HepG2 (cell line): Measurements from ENCODE around the gene HYCC1. TPM values are rescaled to one million over a fixed set of nuclear protein-coding genes. Genes with fewer than 3 reads are reported as not detected.

Experiments
- ATAC-seq: fragments of 200-7000 bp; cut with Tn5 transposase; 3 replicates; pipeline ENCODE4 v1.9.1; 2020; ENCODE audit warnings: mild to moderate bottlenecking, moderate library complexity
- BruUV-seq: library from RNA; stranded (reverse); fragments of 400-500 nt; replicated peaks from 2 replicates; lab custom pipeline; 2021; lab: Mats Ljungman, UMichigan
- CTCF ChIA-PET: fragments of 300-600 bp; formaldehyde crosslinking; extraction: SDS; loops from one replicate; lab custom pipeline; 2021; ENCODE audit warnings: low total read pairs, inconsistent platforms, low intra/inter-chr PET ratio; lab: Yijun Ruan, JAX
- POLR2A ChIA-PET: fragments of 350-600 bp; sonication (Branson Sonifier 250); formaldehyde crosslinking; loops from one replicate; lab custom pipeline; 2020; ENCODE audit warnings: antibody characterized with exemption, inconsistent platforms; lab: Yijun Ruan, JAX
- DNase-seq: peaks from one replicate; pipeline ENCODE4 v3.0.0-alpha.2; 2015; ENCODE audit warnings: low spot score
- FAIRE-seq: peaks from 3 replicates; lab custom pipeline; 2011; peaks lifted over from hg19 to GRCh38; lab: Jason Lieb, UNC
- H2AFZ ChIP-seq: one replicate; pipeline ENCODE4 v1.6.1; 2011; ENCODE audit warnings: low read length, inconsistent platforms
- H3K27ac ChIP-seq: fragments of 300-600 bp; 3 replicates; pipeline ENCODE4 v1.8.0; 2011; ENCODE audit warnings: mixed run types, mild to moderate bottlenecking, mixed read lengths, low read length, inconsistent platforms; ENCODE audit not compliant: insufficient read depth; ENCODE audit errors: extremely low read length
- H3K27me3 ChIP-seq, 2 experiments: fragments of 200-600 bp in 1 of 2; 2 replicates in 1 of 2; 3 replicates in 1 of 2; pipeline versions ENCODE4 v1.6.0 to v1.8.0; 2011; ENCODE audit warnings: low read length in 2 of 2, mild to moderate bottlenecking in 2 of 2, moderate library complexity in 2 of 2, inconsistent platforms in 1 of 2; ENCODE audit not compliant: insufficient read depth in 2 of 2, control insufficient read depth in 1 of 2
- H3K36me3 ChIP-seq, 2 experiments: fragments of 200-600 bp in 1 of 2; replicated peaks in 1 of 2; 2 replicates in 1 of 2; 3 replicates in 1 of 2; pipeline versions ENCODE4 v1.5.1 to v1.8.0; 2011; ENCODE audit warnings: low read length in 2 of 2, inconsistent platforms in 1 of 2; ENCODE audit not compliant: insufficient read depth in 2 of 2, control insufficient read depth in 1 of 2
- H3K4me1 ChIP-seq: 2 replicates; pipeline ENCODE4 v1.5.1; 2012; ENCODE audit warnings: low read length, inconsistent platforms; ENCODE audit not compliant: insufficient read depth
- H3K4me2 ChIP-seq: 2 replicates; pipeline ENCODE4 v1.6.0; 2011; ENCODE audit warnings: low read depth, low read length, inconsistent platforms
- H3K4me3 ChIP-seq, 3 experiments: fragments of 200-600 bp in 1 of 3; sonication (generic), shearing (Covaris generic) in 1 of 3; replicated peaks in 1 of 3; 2 replicates each; pipeline ENCODE4 v1.5.1; 2011 to 2016; ENCODE audit warnings: low read length in 3 of 3, inconsistent platforms in 2 of 3, low read depth in 2 of 3, mild to moderate bottlenecking in 2 of 3, control low read depth in 1 of 3, mixed read lengths in 1 of 3; ENCODE audit not compliant: insufficient read depth in 1 of 3
- H3K79me2 ChIP-seq: one replicate; pipeline ENCODE4 v1.6.1; 2011; ENCODE audit warnings: low read length, inconsistent platforms; ENCODE audit not compliant: insufficient read depth
- H3K9ac ChIP-seq: 2 replicates; pipeline ENCODE4 v1.6.0; 2011; ENCODE audit warnings: mild to moderate bottlenecking, low read depth, low read length, inconsistent platforms; ENCODE audit not compliant: insufficient read depth
- H3K9me3 ChIP-seq: 2 replicates; pipeline ENCODE4 v1.5.1; 2012; ENCODE audit warnings: mild to moderate bottlenecking, low read length
- H4K20me1 ChIP-seq: 2 replicates; pipeline ENCODE4 v1.6.0; 2011; ENCODE audit warnings: inconsistent platforms, mild to moderate bottlenecking, low read length, moderate library complexity; ENCODE audit not compliant: insufficient read depth
- CCDC6 ChIP-seq: sonication (generic); formaldehyde crosslinking; IDR thresholded peaks from 2 replicates; pipeline ENCODE4 v1.8.1; 2022; ENCODE audit warnings: mild to moderate bottlenecking, missing genetic modification reagents, moderate library complexity
- MED1 ChIP-seq: sonication (generic); formaldehyde crosslinking; IDR thresholded peaks from 2 replicates; pipeline ENCODE4 v1.4.0; 2020; ENCODE audit warnings: missing genetic modification reagents
- MLLT10 ChIP-seq: sonication (generic); formaldehyde crosslinking; IDR thresholded peaks from 2 replicates; pipeline ENCODE4 v1.4.0; 2020; ENCODE audit warnings: missing genetic modification reagents
- NBN ChIP-seq: fragments of 450-650 bp; conservative IDR thresholded peaks from 2 replicates; pipeline ENCODE4 v1.6.1; 2017
- PLRG1 ChIP-seq: fragments of 450-650 bp; conservative IDR thresholded peaks from 2 replicates; pipeline ENCODE4 v1.6.1; 2016
- POLR2G ChIP-seq: fragments of 200-400 bp; formaldehyde crosslinking; IDR thresholded peaks from 2 replicates; pipeline ENCODE4 v1.6.1; 2018; ENCODE audit warnings: mild to moderate bottlenecking, low read depth, low read length, moderate library complexity
- ZNF558 ChIP-seq: sonication (generic); formaldehyde crosslinking; IDR thresholded peaks from 2 replicates; pipeline ENCODE4 v1.9.0; 2022; ENCODE audit warnings: mild to moderate bottlenecking, missing genetic modification reagents, borderline replicate concordance
- ZNF75D ChIP-seq: sonication (generic); formaldehyde crosslinking; IDR thresholded peaks from 2 replicates; pipeline ENCODE4 v1.8.1; 2023; ENCODE audit warnings: missing genetic modification reagents, mild to moderate bottlenecking, borderline replicate concordance
- ZNF879 ChIP-seq: sonication (generic); formaldehyde crosslinking; IDR thresholded peaks from 2 replicates; pipeline ENCODE4 v1.8.1; 2023; ENCODE audit warnings: missing genetic modification reagents
- WGBS: methylation state at CpG from one replicate; pipeline ENCODE4 v1.1.6; 2017; ENCODE audit warnings: low lambda C conversion rate; 5-methylcytosine and 5-hydroxymethylcytosine counted together
- in situ Hi-C: cut with HindIII; loops from 2 replicates; pipeline ENCODE4 v1.10.0; 2017; ENCODE audit warnings: low pct_unique_long_range_greater_than_20kb; ENCODE audit not compliant: extremely low pct_ligation_motif_present
- intact Hi-C: fragments of 100-400 bp; cut with micrococcal nuclease; formaldehyde crosslinking; loops from one replicate; pipeline ENCODE4 v1.10.0; 2022; ENCODE audit not compliant: unreplicated experiment
- polyA plus RNA-seq, 8 experiments: library from polyadenylated mRNA; depleted of rRNA in 3 of 8; stranded (reverse) in 7 of 8; unstranded in 1 of 8; fragments of >200 nt; fragmentation: Illumina TruSeq in 4 of 8; extraction: Trizol in 4 of 8; gene quantifications; 2 replicates each; pipeline versions ENCODE4 v1.2.1 to v1.2.3, GENCODE V29; 2011 to 2016; ENCODE audit warnings: low read depth in 4 of 8, missing spikeins in 1 of 8, mixed read lengths in 1 of 8; ENCODE audit not compliant: insufficient read depth in 1 of 8
- total RNA-seq, 5 experiments: library from RNA; depleted of rRNA; stranded (reverse); fragments of >200 nt; fragmentation: Illumina TruSeq; extraction: Trizol; gene quantifications; 2 replicates each; pipeline ENCODE4 v1.2.3, GENCODE V29; 2016; ENCODE audit warnings: low read depth in 1 of 5
- TF ChIP-seq, protein P1 (sequence below): sonication (generic); formaldehyde crosslinking; IDR thresholded peaks from 2 replicates; pipeline ENCODE4 v1.4.0; 2020; ENCODE audit warnings: low read depth, mild to moderate bottlenecking, missing genetic modification reagents
- TF ChIP-seq, protein P2 (sequence below): sonication (generic); formaldehyde crosslinking; IDR thresholded peaks from 2 replicates; pipeline ENCODE4 v1.4.0; 2020; ENCODE audit warnings: missing genetic modification reagents
- TF ChIP-seq, protein P3 (sequence below): sonication (generic); formaldehyde crosslinking; IDR thresholded peaks from 2 replicates; pipeline ENCODE4 v1.8.0; 2023; ENCODE audit warnings: mild to moderate bottlenecking, missing genetic modification reagents

Gene HYCC1
- total and polyA plus RNA-seq, 2 of the 13 experiments (the other 11 are each of a cell fraction or from before 2014, with no cell fraction given) = 9.5 to 41.8 TPM

DNA sequence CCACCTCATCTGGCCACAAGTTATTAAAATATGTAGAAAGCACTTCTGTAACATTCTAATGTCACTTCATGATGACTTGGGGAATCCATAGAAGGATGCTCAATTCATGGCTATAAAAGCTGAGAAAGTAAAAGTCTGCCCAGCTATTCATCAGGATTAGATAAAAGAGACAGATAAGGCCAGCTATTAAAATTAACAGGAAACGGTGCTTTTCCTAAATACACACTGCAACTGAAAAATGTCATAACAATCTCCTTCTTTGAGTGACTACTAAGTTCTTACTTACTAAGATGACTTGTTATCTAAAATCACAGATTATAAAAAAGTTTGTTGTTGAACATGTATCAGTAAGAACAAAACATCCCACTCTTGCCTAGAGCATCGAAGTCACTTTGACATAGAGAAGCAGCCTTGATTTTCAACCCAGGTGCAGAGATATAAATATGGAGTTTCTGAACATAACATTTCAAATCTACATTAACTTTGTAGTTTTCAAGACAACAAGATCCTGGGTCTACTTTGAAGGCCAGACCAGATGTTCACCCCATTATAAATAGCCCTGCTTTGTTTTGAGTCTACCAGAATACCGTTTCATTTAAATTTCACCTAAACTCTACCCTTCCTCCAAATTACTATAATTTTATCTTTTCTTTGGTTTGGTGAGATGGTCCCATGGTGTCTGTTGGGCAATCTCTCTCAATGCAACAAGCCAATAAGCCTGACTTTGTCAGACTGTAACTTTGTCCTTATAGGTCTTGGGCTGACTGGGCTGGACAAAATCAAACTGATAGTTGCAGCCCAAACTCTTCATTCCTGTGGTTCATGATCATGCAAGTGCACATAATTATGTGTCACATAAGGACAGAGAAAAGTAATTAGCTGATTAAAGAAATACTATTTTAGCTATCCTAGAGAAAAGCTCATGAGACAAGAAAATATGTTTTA is 24.0 kb downstream of the HYCC1 start:
- Histone ChIP-seq H2AFZ (no peak overlapping the region), H3K36me3 (no peaks in the 10 kb centered on the region; a peak in 1 of 5 replicates), H3K4me1 (no peaks in the 10 kb centered on the region), H3K27ac (no peak overlapping the region), H3K27me3 (no peaks in the 10 kb centered on the region), H3K9me3 (no peaks in the 10 kb centered on the region), H3K79me2 (peaks cover 2% of the 10 kb centered on the region), H4K20me1 (no peaks in the 10 kb centered on the region), H3K4me3 (no peak overlapping the region), H3K4me2 (no peak overlapping the region), H3K9ac (no peak overlapping the region)
- TF ChIP-seq, protein P1, sequence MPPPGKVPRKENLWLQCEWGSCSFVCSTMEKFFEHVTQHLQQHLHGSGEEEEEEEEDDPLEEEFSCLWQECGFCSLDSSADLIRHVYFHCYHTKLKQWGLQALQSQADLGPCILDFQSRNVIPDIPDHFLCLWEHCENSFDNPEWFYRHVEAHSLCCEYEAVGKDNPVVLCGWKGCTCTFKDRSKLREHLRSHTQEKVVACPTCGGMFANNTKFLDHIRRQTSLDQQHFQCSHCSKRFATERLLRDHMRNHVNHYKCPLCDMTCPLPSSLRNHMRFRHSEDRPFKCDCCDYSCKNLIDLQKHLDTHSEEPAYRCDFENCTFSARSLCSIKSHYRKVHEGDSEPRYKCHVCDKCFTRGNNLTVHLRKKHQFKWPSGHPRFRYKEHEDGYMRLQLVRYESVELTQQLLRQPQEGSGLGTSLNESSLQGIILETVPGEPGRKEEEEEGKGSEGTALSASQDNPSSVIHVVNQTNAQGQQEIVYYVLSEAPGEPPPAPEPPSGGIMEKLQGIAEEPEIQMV (CRISPR knock-in tag) = no peak
- TF ChIP-seq MLLT10 (CRISPR knock-in tag) = no peak
- TF ChIP-seq, protein P2, sequence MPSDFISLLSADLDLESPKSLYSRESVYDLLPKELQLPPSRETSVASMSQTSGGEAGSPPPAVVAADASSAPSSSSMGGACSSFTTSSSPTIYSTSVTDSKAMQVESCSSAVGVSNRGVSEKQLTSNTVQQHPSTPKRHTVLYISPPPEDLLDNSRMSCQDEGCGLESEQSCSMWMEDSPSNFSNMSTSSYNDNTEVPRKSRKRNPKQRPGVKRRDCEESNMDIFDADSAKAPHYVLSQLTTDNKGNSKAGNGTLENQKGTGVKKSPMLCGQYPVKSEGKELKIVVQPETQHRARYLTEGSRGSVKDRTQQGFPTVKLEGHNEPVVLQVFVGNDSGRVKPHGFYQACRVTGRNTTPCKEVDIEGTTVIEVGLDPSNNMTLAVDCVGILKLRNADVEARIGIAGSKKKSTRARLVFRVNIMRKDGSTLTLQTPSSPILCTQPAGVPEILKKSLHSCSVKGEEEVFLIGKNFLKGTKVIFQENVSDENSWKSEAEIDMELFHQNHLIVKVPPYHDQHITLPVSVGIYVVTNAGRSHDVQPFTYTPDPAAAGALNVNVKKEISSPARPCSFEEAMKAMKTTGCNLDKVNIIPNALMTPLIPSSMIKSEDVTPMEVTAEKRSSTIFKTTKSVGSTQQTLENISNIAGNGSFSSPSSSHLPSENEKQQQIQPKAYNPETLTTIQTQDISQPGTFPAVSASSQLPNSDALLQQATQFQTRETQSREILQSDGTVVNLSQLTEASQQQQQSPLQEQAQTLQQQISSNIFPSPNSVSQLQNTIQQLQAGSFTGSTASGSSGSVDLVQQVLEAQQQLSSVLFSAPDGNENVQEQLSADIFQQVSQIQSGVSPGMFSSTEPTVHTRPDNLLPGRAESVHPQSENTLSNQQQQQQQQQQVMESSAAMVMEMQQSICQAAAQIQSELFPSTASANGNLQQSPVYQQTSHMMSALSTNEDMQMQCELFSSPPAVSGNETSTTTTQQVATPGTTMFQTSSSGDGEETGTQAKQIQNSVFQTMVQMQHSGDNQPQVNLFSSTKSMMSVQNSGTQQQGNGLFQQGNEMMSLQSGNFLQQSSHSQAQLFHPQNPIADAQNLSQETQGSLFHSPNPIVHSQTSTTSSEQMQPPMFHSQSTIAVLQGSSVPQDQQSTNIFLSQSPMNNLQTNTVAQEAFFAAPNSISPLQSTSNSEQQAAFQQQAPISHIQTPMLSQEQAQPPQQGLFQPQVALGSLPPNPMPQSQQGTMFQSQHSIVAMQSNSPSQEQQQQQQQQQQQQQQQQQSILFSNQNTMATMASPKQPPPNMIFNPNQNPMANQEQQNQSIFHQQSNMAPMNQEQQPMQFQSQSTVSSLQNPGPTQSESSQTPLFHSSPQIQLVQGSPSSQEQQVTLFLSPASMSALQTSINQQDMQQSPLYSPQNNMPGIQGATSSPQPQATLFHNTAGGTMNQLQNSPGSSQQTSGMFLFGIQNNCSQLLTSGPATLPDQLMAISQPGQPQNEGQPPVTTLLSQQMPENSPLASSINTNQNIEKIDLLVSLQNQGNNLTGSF (CRISPR knock-in tag) = no peak
- TF ChIP-seq PLRG1 = no peak
- TF ChIP-seq ZNF558 = no peak
- no peak for TF ChIP-seq NBN
- TF ChIP-seq POLR2G = no peak
- TF ChIP-seq ZNF879 (CRISPR knock-in tag) = no peak
- TF ChIP-seq ZNF75D (CRISPR knock-in tag) = no peak
- no peak for TF ChIP-seq CCDC6 (CRISPR knock-in tag)
- TF ChIP-seq, protein P3, sequence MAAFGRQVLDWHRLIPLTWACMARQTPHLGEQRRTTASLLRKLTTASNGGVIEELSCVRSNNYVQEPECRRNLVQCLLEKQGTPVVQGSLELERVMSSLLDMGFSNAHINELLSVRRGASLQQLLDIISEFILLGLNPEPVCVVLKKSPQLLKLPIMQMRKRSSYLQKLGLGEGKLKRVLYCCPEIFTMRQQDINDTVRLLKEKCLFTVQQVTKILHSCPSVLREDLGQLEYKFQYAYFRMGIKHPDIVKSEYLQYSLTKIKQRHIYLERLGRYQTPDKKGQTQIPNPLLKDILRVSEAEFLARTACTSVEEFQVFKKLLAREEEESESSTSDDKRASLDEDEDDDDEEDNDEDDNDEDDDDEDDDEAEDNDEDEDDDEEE (CRISPR knock-in tag) = no peak
- TF ChIP-seq MED1 (CRISPR knock-in tag) = no peak
- DNase-seq = no peak
- in situ Hi-C loops = no loop called here
- ChIA-PET CTCF (no interaction called here), POLR2A (no interaction called here)
- intact Hi-C loops = no loop called here
- no peak for FAIRE-seq
- BruUV-seq = no TSS peak
- 99% methylated on average over 3 of the region's 3 CpGs for WGBS
- no peak for ATAC-seq
